Erythroblast (primary cell): ENCODE measurements around the gene TSEN2.
"Not testable (repeated sequence)": the region's sequence is repeated elsewhere in the genome, so short reads cannot be mapped to it uniquely, and the experiment has no call there.

Source experiments
- GATA1 ChIP-seq: IDR thresholded peaks from 2 replicates; pipeline ENCODE4 v1.6.1; 2011; ENCODE audit warnings: low read depth, mild to moderate bottlenecking, control low read depth, low read length, moderate library complexity
- POLR2A ChIP-seq: IDR thresholded peaks from 2 replicates; pipeline ENCODE4 v1.6.1; 2011; ENCODE audit warnings: mild to moderate bottlenecking, low read length

GRCh38 chr3:12457380-12457779 is 26.9 kb upstream of the TSEN2 start:
- TF ChIP-seq POLR2A, GATA1: not testable (repeated sequence)
